ENCODE results near the gene ZNF329. TPM values are rescaled to one million over a fixed set of nuclear protein-coding genes. Genes with fewer than 3 reads are reported as not detected.

Gene ZNF329
- 9.2 TPM for total RNA-seq
- 1 to 10 TPM; 2.9 to 9.4 (median 4.8) TPM for polyA plus RNA-seq

- H3K4me1 ChIP-seq (ENCODE audit: control insufficient read depth, insufficient read depth, low read length, poor library complexity, severe bottlenecking), result peaks cover 24% of the 10 kb centered on the region
- H3K36me3 Mint-ChIP-seq, result no peaks in the 10 kb centered on the region
- peak; percentile 75 to 87 (median 87) for DNase-seq
- peaks cover 0 to 24% (median 8%) of the 10 kb centered on the region in 7 donors for H3K9me3 Mint-ChIP-seq
- H3K4me1 Mint-ChIP-seq, result peaks cover 7 to 43% (median 16%) of the 10 kb centered on the region in 4 donors
- peak within 1 kb of the TSS; percentile 69 for H3K4me3 ChIP-seq (ENCODE audit: low read depth, low read length)
- H3K36me3 ChIP-seq (ENCODE audit: control insufficient read depth, insufficient read depth, low read length), result no peaks in the 10 kb centered on the region
- peaks cover 19 to 20% of the 10 kb centered on the region in 2 experiments for H3K9me3 ChIP-seq (ENCODE audit: control insufficient read depth in 2 of 2, low read length in 2 of 2)
- peak within 1 kb of the TSS; percentile 88 to 93 (median 92) for H3K4me3 Mint-ChIP-seq
- H3K27ac ChIP-seq (ENCODE audit: insufficient read depth, low read length, poor library complexity, severe bottlenecking), result peak within 1 kb of the TSS; percentile 74
- H3K27ac Mint-ChIP-seq, result peak within 1 kb of the TSS; percentile 76 to 95 (median 92)
- no peaks in the 10 kb centered on the region for H3K27me3 ChIP-seq (ENCODE audit: control insufficient read depth, insufficient read depth, low read length)
- peak; percentile 49 to 50 for ATAC-seq (ENCODE audit: low read depth in 2 of 2)
- H3K27me3 Mint-ChIP-seq, result no peaks in the 10 kb centered on the region
Observed at GRCh38 chr19:58150328-58150921, at the start of gene ZNF329. Gene ZNF329 (minus strand): TSS chr19:58150789. CDS start chr19:58129503, 21,286 bp downstream.

GRCh38 chr19:58196901-58197616 is 46.5 kb upstream of the ZNF329 start:
- Histone ChIP-seq H3K27ac (ENCODE audit: insufficient read depth, low read length, poor library complexity, severe bottlenecking) (no peak overlapping the region), H3K9me3 (ENCODE audit: control insufficient read depth in 2 of 2, low read length in 2 of 2) (peaks cover 90 to 99% of the 10 kb centered on the region in 2 experiments), H3K36me3 (ENCODE audit: control insufficient read depth, insufficient read depth, low read length) (peaks cover 80% of the 10 kb centered on the region), H3K4me1 (ENCODE audit: control insufficient read depth, insufficient read depth, low read length, poor library complexity, severe bottlenecking) (no peaks in the 10 kb centered on the region), H3K4me3 (ENCODE audit: low read depth, low read length) (peak overlapping the region; percentile 10), H3K27me3 (ENCODE audit: control insufficient read depth, insufficient read depth, low read length) (no peaks in the 10 kb centered on the region)
- Mint-ChIP-seq H3K4me3 (no peak overlapping the region), H3K36me3 (peaks cover 65% of the 10 kb centered on the region), H3K27me3 (no peaks in the 10 kb centered on the region), H3K4me1 (peaks cover 0 to 3% (median 0%) of the 10 kb centered on the region in 4 donors), H3K9me3 (peaks cover 0 to 90% (median 41%) of the 10 kb centered on the region in 7 donors), H3K27ac (no peak overlapping the region)
- DNase-seq, result peak in 1 of 3 donors; percentile 35
- no peak for ATAC-seq (ENCODE audit: low read depth in 2 of 2)

GRCh38 chr19:58183817-58184215 is 33.2 kb upstream of the ZNF329 start:
- H3K4me3 ChIP-seq (ENCODE audit: low read depth, low read length), result peak overlapping the region; percentile 89
- peak overlapping the region; percentile 87 to 96 (median 92) for H3K4me3 Mint-ChIP-seq
- H3K36me3 ChIP-seq (ENCODE audit: control insufficient read depth, insufficient read depth, low read length), result peaks cover 37% of the 10 kb centered on the region
- peaks cover 10% of the 10 kb centered on the region for H3K4me1 ChIP-seq (ENCODE audit: control insufficient read depth, insufficient read depth, low read length, poor library complexity, severe bottlenecking)
- peaks cover 0 to 29% (median 2%) of the 10 kb centered on the region in 4 donors for H3K4me1 Mint-ChIP-seq
- H3K9me3 Mint-ChIP-seq, result peaks cover 0 to 76% (median 16%) of the 10 kb centered on the region in 7 donors
- H3K27me3 Mint-ChIP-seq, result no peaks in the 10 kb centered on the region
- peak overlapping the region; percentile 99 to 100 (median 99) for H3K27ac Mint-ChIP-seq
- H3K9me3 ChIP-seq (ENCODE audit: control insufficient read depth in 2 of 2, low read length in 2 of 2), result peaks cover 41 to 86% of the 10 kb centered on the region in 2 experiments
- peaks cover 35% of the 10 kb centered on the region for H3K36me3 Mint-ChIP-seq
- H3K27ac ChIP-seq (ENCODE audit: insufficient read depth, low read length, poor library complexity, severe bottlenecking), result peak overlapping the region; percentile 100
- no peaks in the 10 kb centered on the region for H3K27me3 ChIP-seq (ENCODE audit: control insufficient read depth, insufficient read depth, low read length)
- ATAC-seq (ENCODE audit: low read depth in 2 of 2), result no peak
- peak in 1 of 3 donors; percentile 60 for DNase-seq

DNA sequence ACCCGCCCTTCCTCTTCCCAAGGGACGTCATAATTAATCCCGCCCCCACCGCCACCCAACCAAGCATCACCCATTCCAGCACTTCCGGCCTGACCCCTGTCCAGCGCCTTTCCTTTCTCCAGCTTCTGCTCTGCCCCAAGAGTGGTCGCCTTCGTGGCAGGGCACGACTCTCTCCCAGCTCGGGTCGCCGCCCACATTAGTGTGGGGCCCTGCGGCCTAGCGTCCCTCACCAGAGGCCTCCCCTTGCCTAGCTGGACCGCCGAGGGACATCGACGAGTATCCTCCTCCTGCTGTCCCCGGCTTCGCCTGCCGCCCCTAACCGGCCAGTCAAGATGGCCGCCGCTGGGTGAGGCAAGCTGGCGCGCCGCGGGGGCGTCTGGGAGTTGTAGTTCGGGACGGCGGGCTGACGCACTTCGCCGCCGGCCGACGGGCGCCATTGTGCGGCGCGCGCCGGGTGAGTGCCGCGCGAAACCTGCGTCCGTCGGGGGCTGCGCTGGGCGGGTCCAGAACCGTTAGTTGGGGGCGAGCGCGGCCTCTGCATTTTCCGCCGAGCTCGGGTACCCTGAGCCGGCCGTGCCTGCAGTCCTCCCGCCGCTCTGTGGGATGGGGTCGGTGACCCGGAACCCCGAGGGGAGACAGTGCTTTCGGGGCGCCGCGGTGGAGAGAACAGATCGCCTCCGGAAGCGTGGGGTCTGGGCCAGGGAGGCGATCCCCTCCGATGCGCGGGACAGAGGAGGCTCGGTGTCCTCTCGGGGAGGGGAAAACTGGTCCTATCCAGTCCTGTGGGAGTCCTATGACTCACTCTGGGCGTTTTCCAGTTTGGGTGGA is 32.6 kb upstream of the ZNF329 start, which contains the start of gene ZNF274:
Gene ZNF274, plus strand, starts transcription at position 73 of the 828 bp plus-strand sequence. CDS start 905 bp downstream, outside the sequence.
- peak; percentile 87 to 95 (median 93) for DNase-seq
- peaks cover 0 to 71% (median 14%) of the 10 kb centered on the region in 7 donors for H3K9me3 Mint-ChIP-seq
- ATAC-seq (ENCODE audit: low read depth in 2 of 2), result peak; percentile 91 to 93
- H3K27ac ChIP-seq (ENCODE audit: insufficient read depth, low read length, poor library complexity, severe bottlenecking), result peak within 1 kb of the TSS; percentile 100
- H3K4me3 ChIP-seq (ENCODE audit: low read depth, low read length), result peak within 1 kb of the TSS; percentile 89
- H3K9me3 ChIP-seq (ENCODE audit: control insufficient read depth in 2 of 2, low read length in 2 of 2), result peaks cover 42 to 88% of the 10 kb centered on the region in 2 experiments
- peaks cover 10% of the 10 kb centered on the region for H3K4me1 ChIP-seq (ENCODE audit: control insufficient read depth, insufficient read depth, low read length, poor library complexity, severe bottlenecking)
- peak within 1 kb of the TSS; percentile 87 to 96 (median 92) for H3K4me3 Mint-ChIP-seq
- peak within 1 kb of the TSS; percentile 99 to 100 (median 99) for H3K27ac Mint-ChIP-seq
- peaks cover 32% of the 10 kb centered on the region for H3K36me3 Mint-ChIP-seq
- no peaks in the 10 kb centered on the region for H3K27me3 ChIP-seq (ENCODE audit: control insufficient read depth, insufficient read depth, low read length)
- peaks cover 34% of the 10 kb centered on the region for H3K36me3 ChIP-seq (ENCODE audit: control insufficient read depth, insufficient read depth, low read length)
- no peaks in the 10 kb centered on the region for H3K27me3 Mint-ChIP-seq
- peaks cover 0 to 29% (median 2%) of the 10 kb centered on the region in 4 donors for H3K4me1 Mint-ChIP-seq

- peaks cover 44 to 88% of the 10 kb centered on the region in 2 experiments for H3K9me3 ChIP-seq (ENCODE audit: control insufficient read depth in 2 of 2, low read length in 2 of 2)
Observed at GRCh38 chr19:58182577-58182988, 32.0 kb upstream of the ZNF329 start.

DNA sequence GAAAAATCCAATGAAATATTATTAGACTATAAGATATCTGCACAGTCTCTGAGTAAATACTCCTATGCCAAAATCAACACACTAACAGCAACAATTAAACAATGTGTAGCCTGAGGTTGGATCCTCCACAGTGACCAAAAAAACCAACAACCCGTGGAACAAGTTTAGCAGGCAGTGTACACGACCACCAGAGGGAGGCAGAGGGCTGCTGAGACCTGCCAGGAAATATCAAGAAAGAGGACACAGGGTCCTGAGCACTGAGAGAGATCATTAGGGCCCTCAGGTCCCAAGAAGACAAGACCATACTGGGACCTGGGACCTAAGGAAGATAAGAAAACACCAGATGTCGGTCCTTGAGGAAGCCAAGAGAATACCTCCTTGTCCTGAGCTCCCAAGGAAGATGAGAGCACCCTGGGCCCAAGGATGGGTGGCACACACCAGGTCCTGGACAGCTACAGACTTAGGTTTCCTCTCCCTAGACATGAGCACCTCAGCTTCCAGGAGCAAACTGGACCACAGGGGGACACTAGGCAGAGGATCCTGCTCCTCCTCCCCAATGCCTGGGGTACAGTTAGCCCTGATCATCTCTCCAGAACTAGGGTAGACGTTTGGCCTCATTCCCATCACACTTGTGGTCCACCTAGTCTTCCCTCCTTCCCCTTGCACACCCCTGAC is 31.4 kb upstream of the ZNF329 start:
- Histone ChIP-seq H3K36me3 (ENCODE audit: control insufficient read depth, insufficient read depth, low read length) (peaks cover 23% of the 10 kb centered on the region), H3K27ac (ENCODE audit: insufficient read depth, low read length, poor library complexity, severe bottlenecking) (peak overlapping the region; percentile 100), H3K27me3 (ENCODE audit: control insufficient read depth, insufficient read depth, low read length) (no peaks in the 10 kb centered on the region), H3K9me3 (ENCODE audit: control insufficient read depth in 2 of 2, low read length in 2 of 2) (peaks cover 44 to 88% of the 10 kb centered on the region in 2 experiments), H3K4me3 (ENCODE audit: low read depth, low read length) (peak overlapping the region; percentile 61), H3K4me1 (ENCODE audit: control insufficient read depth, insufficient read depth, low read length, poor library complexity, severe bottlenecking) (peaks cover 10% of the 10 kb centered on the region)
- H3K4me3 Mint-ChIP-seq, result peak overlapping the region; percentile 87 to 96 (median 92)
- H3K4me1 Mint-ChIP-seq, result peaks cover 0 to 29% (median 2%) of the 10 kb centered on the region in 4 donors
- H3K36me3 Mint-ChIP-seq, result peaks cover 24% of the 10 kb centered on the region
- DNase-seq (peak; percentile 25 to 74 (median 56)), ATAC-seq (ENCODE audit: low read depth in 2 of 2) (no peak)
- no peaks in the 10 kb centered on the region for H3K27me3 Mint-ChIP-seq
- peak overlapping the region; percentile 99 to 100 (median 99) for H3K27ac Mint-ChIP-seq
- peaks cover 0 to 71% (median 24%) of the 10 kb centered on the region in 7 donors for H3K9me3 Mint-ChIP-seq

More at GRCh38 chr19:58182577-58182988, 32.0 kb upstream of the ZNF329 start:
- Mint-ChIP-seq H3K27me3 (no peaks in the 10 kb centered on the region), H3K9me3 (peaks cover 0 to 71% (median 19%) of the 10 kb centered on the region in 7 donors), H3K4me1 (peaks cover 0 to 29% (median 2%) of the 10 kb centered on the region in 4 donors), H3K4me3 (peak overlapping the region; percentile 87 to 96 (median 92)), H3K36me3 (peaks cover 26% of the 10 kb centered on the region), H3K27ac (peak overlapping the region; percentile 99 to 100 (median 99))
- peak overlapping the region; percentile 100 for H3K27ac ChIP-seq (ENCODE audit: insufficient read depth, low read length, poor library complexity, severe bottlenecking)
- no peaks in the 10 kb centered on the region for H3K27me3 ChIP-seq (ENCODE audit: control insufficient read depth, insufficient read depth, low read length)
- ATAC-seq (ENCODE audit: low read depth in 2 of 2) (peak; percentile 71 to 73), DNase-seq (peak in 1 of 3 donors; percentile 78)
- H3K4me1 ChIP-seq (ENCODE audit: control insufficient read depth, insufficient read depth, low read length, poor library complexity, severe bottlenecking), result peaks cover 10% of the 10 kb centered on the region
- H3K36me3 ChIP-seq (ENCODE audit: control insufficient read depth, insufficient read depth, low read length), result peaks cover 28% of the 10 kb centered on the region
- peak overlapping the region; percentile 61 for H3K4me3 ChIP-seq (ENCODE audit: low read depth, low read length)

All from CD4-positive, CD25-positive, alpha-beta regulatory T cell (primary cell).